GM18505 (cell line): ENCODE results near the gene MED15.

Experiments
- ATAC-seq: cut with Tn5 transposase; IDR thresholded peaks from one replicate; pipeline ENCODE4 v1.9.1; 2021; ENCODE audit not compliant: unreplicated experiment
- POLR2A ChIP-seq: IDR thresholded peaks from 4 replicates; pipeline ENCODE4 v1.6.1; 2011; ENCODE audit warnings: borderline replicate concordance; ENCODE audit not compliant: insufficient read depth, insufficient read length; ENCODE audit errors: extremely low read depth

MED15 gene

DNA sequence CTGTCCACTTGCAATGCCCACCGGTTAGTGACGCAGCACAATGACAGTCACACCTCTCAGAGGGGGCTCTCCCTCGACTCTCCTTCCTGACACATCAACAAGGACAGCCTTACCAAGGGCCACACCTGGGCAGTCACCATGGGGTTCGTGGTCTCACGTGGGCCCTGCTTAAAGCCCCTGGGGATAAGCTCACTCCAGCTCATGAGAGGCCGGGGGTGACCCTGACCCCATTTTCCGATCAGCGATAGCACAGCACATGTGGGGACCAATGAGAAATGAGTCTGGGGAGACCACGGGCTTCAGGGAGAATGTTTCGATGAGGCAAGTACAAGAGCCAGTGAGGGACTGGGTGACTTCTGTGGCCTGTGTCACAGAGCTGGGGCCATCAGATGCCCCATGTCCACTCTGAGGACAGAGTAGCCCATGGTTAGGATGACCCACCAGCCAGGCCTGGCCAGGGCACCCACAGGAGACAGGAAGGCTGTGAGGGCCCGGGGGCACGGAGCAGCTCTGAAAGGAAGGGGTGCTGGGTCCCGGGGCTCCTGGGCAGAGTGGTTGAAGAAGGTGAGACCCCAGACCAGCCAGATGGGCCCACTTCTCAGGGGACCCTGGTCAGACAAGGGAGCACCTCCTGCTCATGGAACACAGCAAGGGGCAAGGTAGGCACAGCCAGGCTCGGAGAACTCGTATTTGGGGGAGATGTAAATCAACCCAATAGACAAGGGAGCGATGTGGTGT, 128.8 kb downstream of the MED15 start:
- ATAC-seq, result no peak
- TF ChIP-seq POLR2A, result no peak

DNA sequence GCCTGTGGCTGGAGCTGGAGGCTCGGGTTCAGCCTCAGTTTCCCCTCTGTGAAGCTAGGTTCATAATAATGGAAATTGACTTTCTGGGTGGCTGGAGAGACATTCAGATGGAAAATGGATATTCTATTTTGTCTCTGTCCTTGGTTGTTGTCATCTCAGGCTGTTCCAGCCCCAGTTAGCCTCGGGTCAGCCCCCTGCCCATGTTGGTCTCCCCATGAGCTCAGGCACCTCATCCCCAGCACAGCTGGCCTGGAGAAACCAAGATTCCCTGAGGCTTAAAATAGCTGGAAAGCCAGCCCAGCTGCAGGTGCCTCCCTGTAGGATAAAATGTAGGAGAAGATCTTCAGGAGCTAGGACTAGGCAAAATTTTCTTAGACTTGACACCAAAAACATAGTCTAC, 129.5 kb downstream of the MED15 start:
- no peak for ATAC-seq
- no peak for TF ChIP-seq POLR2A
